Loucy (cell line): ENCODE measurements around the gene UBTF.

ENCODE experiments used
- H2AFZ ChIP-seq: fragments of 200-600 bp; sonication (generic); 2 replicates; pipeline ENCODE4 v1.6.0; 2016; ENCODE audit warnings: antibody characterized with exemption, mild to moderate bottlenecking, low read length, moderate library complexity
- H3F3A ChIP-seq: fragments of 200-600 bp; 2 replicates; pipeline ENCODE4 v1.6.0; 2016; ENCODE audit warnings: antibody characterized with exemption, low read depth, mild to moderate bottlenecking
- H3K27me3 ChIP-seq: fragments of 200-600 bp; sonication (generic); 2 replicates; pipeline ENCODE4 v1.6.1; 2014; ENCODE audit warnings: low read length, mild to moderate bottlenecking; ENCODE audit not compliant: insufficient read depth, poor library complexity, severe bottlenecking
- H3K36me3 ChIP-seq: fragments of 200-600 bp; sonication (generic); 2 replicates; pipeline ENCODE4 v1.6.1; 2016; ENCODE audit warnings: low read length; ENCODE audit not compliant: insufficient read depth
- H3K4me1 ChIP-seq: fragments of 200-600 bp; sonication (generic); 2 replicates; pipeline ENCODE4 v1.5.1; 2014; ENCODE audit warnings: low read length, mild to moderate bottlenecking; ENCODE audit not compliant: insufficient read depth, poor library complexity, severe bottlenecking
- H3K4me2 ChIP-seq: fragments of 200-600 bp; sonication (generic); 2 replicates; pipeline ENCODE4 v1.6.0; 2014; ENCODE audit warnings: antibody characterized with exemption, low read length, low read depth, mild to moderate bottlenecking; ENCODE audit not compliant: poor library complexity, severe bottlenecking
- H3K4me3 ChIP-seq: fragments of 200-600 bp; sonication (generic); 2 replicates; pipeline ENCODE4 v1.5.1; 2014; ENCODE audit warnings: low read length, mild to moderate bottlenecking, mixed read lengths; ENCODE audit not compliant: poor library complexity, severe bottlenecking
- H3K79me2 ChIP-seq: fragments of 200-600 bp; sonication (generic); 2 replicates; pipeline ENCODE4 v1.6.1; 2014; ENCODE audit warnings: low read length; ENCODE audit not compliant: insufficient read depth
- H3K9ac ChIP-seq: fragments of 200-600 bp; sonication (generic); 2 replicates; pipeline ENCODE4 v1.6.0; 2014; ENCODE audit warnings: mild to moderate bottlenecking, low read depth, low read length, moderate library complexity; ENCODE audit not compliant: poor library complexity, severe bottlenecking
- H3K9me2 ChIP-seq: fragments of 200-600 bp; sonication (generic); replicated peaks from 2 replicates; pipeline ENCODE4 v1.6.1; 2016; ENCODE audit warnings: low read depth, low read length, mixed read lengths
- H3K9me3 ChIP-seq: fragments of 200-600 bp; sonication (generic); 2 replicates; pipeline ENCODE4 v1.6.1; 2014; ENCODE audit warnings: mild to moderate bottlenecking, antibody characterized with exemption, low read length, low read depth; ENCODE audit not compliant: insufficient read depth
- H4K20me1 ChIP-seq: fragments of 200-600 bp; sonication (generic); 2 replicates; pipeline ENCODE4 v1.6.0; 2014; ENCODE audit warnings: antibody characterized with exemption, low read length, mild to moderate bottlenecking; ENCODE audit not compliant: insufficient read depth, poor library complexity, severe bottlenecking
- EZH2phosphoT487 ChIP-seq: fragments of 200-600 bp; IDR thresholded peaks from 2 replicates; pipeline ENCODE4 v1.6.1; 2018; ENCODE audit warnings: antibody characterized with exemption, mild to moderate bottlenecking, moderate library complexity, borderline replicate concordance
- TF ChIP-seq, protein P1 (sequence below): fragments of 200-600 bp; sonication (generic); conservative IDR thresholded peaks from 2 replicates; pipeline ENCODE4 v1.5.1; 2014; ENCODE audit warnings: mild to moderate bottlenecking, antibody characterized with exemption, low read length

Gene UBTF

DNA sequence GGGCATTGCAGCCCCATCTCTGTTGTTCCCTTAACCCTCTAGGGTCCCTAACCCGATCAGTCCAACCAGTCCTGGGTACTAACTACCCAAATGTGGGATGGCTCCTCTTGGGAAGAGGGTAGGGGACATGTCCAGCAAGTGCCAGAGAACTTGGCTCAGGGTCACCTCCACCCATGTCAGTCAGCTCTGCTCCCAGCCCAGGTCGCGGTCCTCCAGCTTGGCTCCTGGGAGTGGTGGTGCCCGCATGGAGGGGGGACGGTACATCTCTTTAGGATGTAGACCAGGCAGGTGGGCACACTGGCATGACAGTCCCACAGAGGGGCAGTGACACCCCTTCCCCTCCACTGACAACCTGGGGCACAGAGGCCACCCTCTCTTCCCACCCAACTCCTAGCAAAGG, 26.7 kb downstream of the UBTF start:
- TF ChIP-seq, protein P1, sequence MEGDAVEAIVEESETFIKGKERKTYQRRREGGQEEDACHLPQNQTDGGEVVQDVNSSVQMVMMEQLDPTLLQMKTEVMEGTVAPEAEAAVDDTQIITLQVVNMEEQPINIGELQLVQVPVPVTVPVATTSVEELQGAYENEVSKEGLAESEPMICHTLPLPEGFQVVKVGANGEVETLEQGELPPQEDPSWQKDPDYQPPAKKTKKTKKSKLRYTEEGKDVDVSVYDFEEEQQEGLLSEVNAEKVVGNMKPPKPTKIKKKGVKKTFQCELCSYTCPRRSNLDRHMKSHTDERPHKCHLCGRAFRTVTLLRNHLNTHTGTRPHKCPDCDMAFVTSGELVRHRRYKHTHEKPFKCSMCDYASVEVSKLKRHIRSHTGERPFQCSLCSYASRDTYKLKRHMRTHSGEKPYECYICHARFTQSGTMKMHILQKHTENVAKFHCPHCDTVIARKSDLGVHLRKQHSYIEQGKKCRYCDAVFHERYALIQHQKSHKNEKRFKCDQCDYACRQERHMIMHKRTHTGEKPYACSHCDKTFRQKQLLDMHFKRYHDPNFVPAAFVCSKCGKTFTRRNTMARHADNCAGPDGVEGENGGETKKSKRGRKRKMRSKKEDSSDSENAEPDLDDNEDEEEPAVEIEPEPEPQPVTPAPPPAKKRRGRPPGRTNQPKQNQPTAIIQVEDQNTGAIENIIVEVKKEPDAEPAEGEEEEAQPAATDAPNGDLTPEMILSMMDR: no peak
- TF ChIP-seq EZH2phosphoT487: no peak
- Histone ChIP-seq H3K4me2 (no peak overlapping the region), H3K9ac (no peak overlapping the region), H3F3A (no peaks in the 10 kb centered on the region), H3K36me3 (peaks cover 36% of the 10 kb centered on the region; the same call in 1 of the 2 replicates), H4K20me1 (peaks cover 20% of the 10 kb centered on the region), H3K9me2 (no peaks in the 10 kb centered on the region), H2AFZ (no peak overlapping the region), H3K79me2 (peaks cover 44% of the 10 kb centered on the region), H3K4me1 (peaks cover 16% of the 10 kb centered on the region), H3K4me3 (no peak overlapping the region), H3K9me3 (no peaks in the 10 kb centered on the region), H3K27me3 (no peaks in the 10 kb centered on the region)

DNA sequence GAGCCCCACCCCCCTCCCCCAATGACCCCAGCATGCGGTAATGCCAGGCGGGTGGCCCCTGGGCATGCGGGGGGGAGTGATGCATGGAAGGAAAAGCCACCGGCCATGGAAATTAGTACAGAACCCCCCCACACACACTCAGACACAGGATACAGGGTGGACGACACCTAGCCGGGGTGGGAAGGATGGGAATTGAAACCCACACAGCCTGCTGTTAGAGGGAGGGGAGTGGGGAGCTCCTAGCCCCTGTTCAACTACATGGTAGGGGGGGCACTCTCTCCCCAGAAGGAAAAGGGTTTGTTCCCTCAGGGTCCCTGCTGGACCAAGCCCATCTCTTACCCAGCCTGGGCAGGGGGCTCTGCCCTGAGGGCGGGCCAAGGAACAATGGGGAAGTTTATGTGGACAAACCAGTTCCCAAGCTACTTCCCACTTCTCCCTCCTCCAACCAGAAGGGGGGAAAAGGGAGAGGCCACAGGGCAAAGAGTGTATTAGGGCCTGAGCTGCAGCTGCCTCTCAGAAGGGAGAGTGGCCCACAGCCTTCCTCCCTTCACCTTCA, 27.5 kb downstream of the UBTF start:
- Histone ChIP-seq H4K20me1 (peaks cover 13% of the 10 kb centered on the region), H3K36me3 (peaks cover 36% of the 10 kb centered on the region; the same call in 1 of the 2 replicates), H3K27me3 (no peaks in the 10 kb centered on the region), H3K9me3 (no peaks in the 10 kb centered on the region), H3K4me2 (no peak overlapping the region), H2AFZ (no peak overlapping the region), H3K4me3 (no peak overlapping the region), H3K79me2 (peaks cover 44% of the 10 kb centered on the region), H3K9me2 (no peaks in the 10 kb centered on the region), H3F3A (no peaks in the 10 kb centered on the region), H3K9ac (no peak overlapping the region), H3K4me1 (peaks cover 13% of the 10 kb centered on the region)
- TF ChIP-seq EZH2phosphoT487: no peak

DNA sequence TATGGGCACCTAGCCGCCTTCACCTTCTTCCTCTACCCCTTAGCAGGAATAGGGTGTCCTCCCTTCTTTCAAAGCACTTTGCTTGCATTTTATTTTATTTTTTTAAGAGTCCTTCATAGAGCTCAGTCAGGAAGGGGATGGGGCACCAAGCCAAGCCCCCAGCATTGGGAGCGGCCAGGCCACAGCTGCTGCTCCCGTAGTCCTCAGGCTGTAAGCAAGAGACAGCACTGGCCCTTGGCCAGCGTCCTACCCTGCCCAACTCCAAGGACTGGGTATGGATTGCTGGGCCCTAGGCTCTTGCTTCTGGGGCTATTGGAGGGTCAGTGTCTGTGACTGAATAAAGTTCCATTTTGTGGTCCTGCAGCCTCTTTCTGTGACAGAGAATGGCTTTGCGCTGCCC, 28.1 kb downstream of the UBTF start:
- Histone ChIP-seq H4K20me1 (peaks cover 9% of the 10 kb centered on the region), H3K4me3 (no peak overlapping the region), H3K9me3 (no peaks in the 10 kb centered on the region), H3K4me2 (no peak overlapping the region), H3F3A (peaks cover under 1% of the 10 kb centered on the region; the same call in 1 of the 2 replicates), H2AFZ (no peak overlapping the region), H3K36me3 (peaks cover 36% of the 10 kb centered on the region; the same call in 1 of the 2 replicates), H3K79me2 (peaks cover 37% of the 10 kb centered on the region), H3K9ac (no peak overlapping the region), H3K27me3 (no peaks in the 10 kb centered on the region), H3K4me1 (peaks cover 10% of the 10 kb centered on the region), H3K9me2 (no peaks in the 10 kb centered on the region)
- TF ChIP-seq, protein P1: no peak
- no peak for TF ChIP-seq EZH2phosphoT487

GRCh38 chr17:44190481-44190880, 29.0 kb downstream of the UBTF start:
- Histone ChIP-seq H3K4me3 (no peak overlapping the region), H3K9me3 (no peaks in the 10 kb centered on the region), H4K20me1 (peaks cover 9% of the 10 kb centered on the region), H3F3A (peaks cover 3% of the 10 kb centered on the region; the same call in 1 of the 2 replicates), H2AFZ (no peak overlapping the region), H3K9me2 (no peaks in the 10 kb centered on the region), H3K4me1 (peaks cover 12% of the 10 kb centered on the region), H3K79me2 (peaks cover 40% of the 10 kb centered on the region), H3K27me3 (no peaks in the 10 kb centered on the region), H3K4me2 (no peak overlapping the region), H3K36me3 (peaks cover 32% of the 10 kb centered on the region; the same call in 1 of the 2 replicates), H3K9ac (no peak overlapping the region)
- TF ChIP-seq EZH2phosphoT487: no peak
- TF ChIP-seq, protein P1: no peak
